Mucosa of descending colon (tissue), 3 donors: ENCODE data around the gene CTXN1. TPM values are rescaled to one million over a fixed set of nuclear protein-coding genes. Genes with fewer than 3 reads are reported as not detected.

Experiments used
- ATAC-seq: fragments of 200-7000 bp; cut with Tn5 transposase; one replicate; pipeline ENCODE4 v1.9.1; 2020; ENCODE audit warnings: mild to moderate bottlenecking, moderate library complexity
- DNase-seq, 3 donors: peaks; one replicate each; pipeline ENCODE4 v3.0.0-alpha.2; 2020
- H3K36me3 ChIP-seq: fragments of 200-600 bp; one replicate; pipeline ENCODE4 v1.8.0; 2021; ENCODE audit warnings: low read depth, mild to moderate bottlenecking
- H3K4me1 ChIP-seq: fragments of 200-600 bp; one replicate; pipeline ENCODE4 v1.8.0; 2021; ENCODE audit warnings: low read depth, mild to moderate bottlenecking
- H3K4me3 ChIP-seq: fragments of 200-600 bp; one replicate; pipeline ENCODE4 v1.8.0; 2021; ENCODE audit warnings: mild to moderate bottlenecking
- H3K9me3 ChIP-seq: fragments of 200-600 bp; one replicate; pipeline ENCODE4 v1.8.0; 2021; ENCODE audit warnings: mild to moderate bottlenecking
- CTCF ChIP-seq: fragments of 200-600 bp; IDR thresholded peaks from one replicate; pipeline ENCODE4 v1.8.0; 2022; ENCODE audit warnings: antibody characterized with exemption, mild to moderate bottlenecking
- intact Hi-C, 2 donors: fragments of 100-400 bp; cut with DNase I in 1 of 2; cut with micrococcal nuclease in 1 of 2; formaldehyde crosslinking; loops; one replicate each; pipeline versions ENCODE4 v1.11.0 to v1.11.1; 2022; cut with DNase I, micrococcal nuclease
- total RNA-seq, 3 donors: library from RNA; stranded (reverse); fragmentation: NEBNext Ultra II Directional in 2 of 3; extraction: Animal tissue kit (Norgen Biotek cat#: 25700) in 2 of 3; gene quantifications; one replicate each; pipeline versions ENCODE4 v1.2.1 to v1.2.4, GENCODE V29; 2021 to 2023
- donor health status: DM: no; HTN: no; CAD: no; lungs with moderate emphysema.
- donor health status: DM: no; HTN: no; CAD: no.
- donor health status: DM: no; HTN: yes; CAD: no.

The CTXN1 gene
- total RNA-seq, 3 donors from 2014 or later, result 0.69 to 28.3 (median 1.9) TPM

GRCh38 chr19:7916103-7916954 lies 9.6 kb downstream of the CTXN1 start:
- DNase-seq (peak in 2 of 3 donors; percentile 67 to 69), ATAC-seq (no peak)
- Histone ChIP-seq H3K4me1 (peaks cover 42% of the 10 kb centered on the region), H3K4me3 (no peak overlapping the region), H3K36me3 (peaks cover 11% of the 10 kb centered on the region), H3K9me3 (no peaks in the 10 kb centered on the region)
- intact Hi-C loops, result no loop called here
- no peak for TF ChIP-seq CTCF

GRCh38 chr19:7915250-7916102 lies 10.5 kb downstream of the CTXN1 start:
- TF ChIP-seq CTCF, result no peak

GRCh38 chr19:7914598-7915045 lies 11.3 kb downstream of the CTXN1 start, which contains the start of gene TGFBR3L:
Gene TGFBR3L, plus strand, starts transcription at chr19:7914830.
- intact Hi-C loops, result no loop called here
- DNase-seq (peak in 1 of 3 donors; percentile 25), ATAC-seq (no peak)
- Histone ChIP-seq H3K4me3 (no peak within 1 kb of the TSS), H3K9me3 (no peaks in the 10 kb centered on the region), H3K4me1 (peaks cover 38% of the 10 kb centered on the region), H3K36me3 (peaks cover 20% of the 10 kb centered on the region)
- no peak for TF ChIP-seq CTCF

More at GRCh38 chr19:7915250-7916102, 10.5 kb downstream of the CTXN1 start:
- intact Hi-C loops, result no loop called here
- H3K9me3 ChIP-seq, result no peaks in the 10 kb centered on the region
- H3K4me3 ChIP-seq, result no peak overlapping the region
- ATAC-seq (no peak), DNase-seq (no peak)
- peaks cover 40% of the 10 kb centered on the region for H3K4me1 ChIP-seq
- H3K36me3 ChIP-seq, result peaks cover 13% of the 10 kb centered on the region

GRCh38 chr19:7914099-7914498 lies 11.8 kb downstream of the CTXN1 start:
- Histone ChIP-seq H3K4me3 (no peak overlapping the region), H3K9me3 (no peaks in the 10 kb centered on the region), H3K36me3 (peaks cover 20% of the 10 kb centered on the region), H3K4me1 (peaks cover 32% of the 10 kb centered on the region)
- intact Hi-C loops, result no loop called here
- ATAC-seq, result no peak
- DNase-seq, result peak in 1 of 3 donors; percentile 23
- TF ChIP-seq CTCF, result no peak

GRCh38 chr19:7913652-7914051 lies 12.3 kb downstream of the CTXN1 start:
- Histone ChIP-seq H3K36me3 (peaks cover 20% of the 10 kb centered on the region), H3K4me1 (peaks cover 28% of the 10 kb centered on the region), H3K4me3 (no peak overlapping the region), H3K9me3 (no peaks in the 10 kb centered on the region)
- TF ChIP-seq CTCF, result no peak
- intact Hi-C loops, result no loop called here
- DNase-seq (no peak), ATAC-seq (no peak)
